ENCODE results near the gene DAPK2.

Gene DAPK2

GRCh38 chr15:63950911-63951481 lies 95.3 kb downstream of the DAPK2 start:
- TF ChIP-seq CTCF (IDR thresholded peaks at IDR 0.05; ENCODE audit: extremely low read depth, insufficient read depth, missing control alignments), result no peak
- no peak for DNase-seq (ENCODE audit: low spot score)
- in situ Hi-C loops (cut with MboI; ENCODE audit: low pct_unique_long_range_greater_than_20kb, low sequenced_read_pairs, unreplicated experiment), result no loop called here

- DNase-seq (ENCODE audit: low spot score), result no peak
- no peak for TF ChIP-seq CTCF (IDR thresholded peaks at IDR 0.05; ENCODE audit: extremely low read depth, insufficient read depth, missing control alignments)
- in situ Hi-C loops (cut with MboI; ENCODE audit: low pct_unique_long_range_greater_than_20kb, low sequenced_read_pairs, unreplicated experiment), result no loop called here
Observed at GRCh38 chr15:63948971-63949370, 97.3 kb downstream of the DAPK2 start.

- TF ChIP-seq CTCF (IDR thresholded peaks at IDR 0.05; ENCODE audit: extremely low read depth, insufficient read depth, missing control alignments), result no peak
- DNase-seq (ENCODE audit: low spot score), result no peak
- in situ Hi-C loops (cut with MboI; ENCODE audit: low pct_unique_long_range_greater_than_20kb, low sequenced_read_pairs, unreplicated experiment), result no loop called here
Observed at GRCh38 chr15:63948436-63948835, 97.8 kb downstream of the DAPK2 start.

GRCh38 chr15:63947228-63947627 lies 99.1 kb downstream of the DAPK2 start:
- no peak for DNase-seq (ENCODE audit: low spot score)
- no peak for TF ChIP-seq CTCF (IDR thresholded peaks at IDR 0.05; ENCODE audit: extremely low read depth, insufficient read depth, missing control alignments)
- in situ Hi-C loops (cut with MboI; ENCODE audit: low pct_unique_long_range_greater_than_20kb, low sequenced_read_pairs, unreplicated experiment), result no loop called here

GRCh38 chr15:63946524-63947065 lies 99.7 kb downstream of the DAPK2 start:
- no peak for DNase-seq (ENCODE audit: low spot score)
- in situ Hi-C loops (cut with MboI; ENCODE audit: low pct_unique_long_range_greater_than_20kb, low sequenced_read_pairs, unreplicated experiment), result no loop called here
- TF ChIP-seq CTCF (IDR thresholded peaks at IDR 0.05; ENCODE audit: extremely low read depth, insufficient read depth, missing control alignments), result no peak

- in situ Hi-C loops (cut with MboI; ENCODE audit: low pct_unique_long_range_greater_than_20kb, low sequenced_read_pairs, unreplicated experiment), result no loop called here
- DNase-seq (ENCODE audit: low spot score), result no peak
- no peak for TF ChIP-seq CTCF (IDR thresholded peaks at IDR 0.05; ENCODE audit: extremely low read depth, insufficient read depth, missing control alignments)
Observed at GRCh38 chr15:63945838-63946298, 100.4 kb downstream of the DAPK2 start.

Measured in GM13977 (cell line).